PC-9 (cell line): ENCODE measurements around the gene SHISA5. TPM values are rescaled to one million over a fixed set of nuclear protein-coding genes. Genes with fewer than 3 reads are reported as not detected.
A peak's percentile ranks its signal among the peaks of the same experiment; 100 is the strongest.

Experiments
- BruUV-seq: library from RNA; stranded (reverse); fragments of 400-500 nt; replicated peaks from 2 replicates; lab custom pipeline; 2021; lab: Mats Ljungman, UMichigan
- CTCF ChIA-PET: fragments of 300-600 bp; sonication (Branson Sonifier 250); formaldehyde crosslinking; loops from one replicate; lab custom pipeline; 2022; ENCODE audit warnings: antibody characterized with exemption; lab: Charles Lee
- POLR2A ChIA-PET: fragments of 300-600 bp; sonication (Branson Sonifier 250); formaldehyde crosslinking; loops from one replicate; lab custom pipeline; 2022; ENCODE audit warnings: antibody characterized with exemption; ENCODE audit not compliant: unreplicated experiment; lab: Charles Lee
- DNase-seq, 2 experiments: peaks; one replicate each; pipeline versions ENCODE4 v3.0.0 to v3.0.0-alpha.2; 2015 to 2022; ENCODE audit warnings: mixed read lengths in 1 of 2
- H2AFZ ChIP-seq: fragments of 200-600 bp; sonication (generic); 2 replicates; pipeline ENCODE4 v1.8.1; 2017; ENCODE audit warnings: antibody characterized with exemption
- H3F3A ChIP-seq: fragments of 200-600 bp; sonication (generic); 2 replicates; pipeline ENCODE4 v1.8.1; 2017; ENCODE audit warnings: antibody characterized with exemption, mild to moderate bottlenecking, low read depth; ENCODE audit not compliant: insufficient read depth
- H3K27ac ChIP-seq: fragments of 200-600 bp; sonication (generic); 2 replicates; pipeline ENCODE4 v1.6.1; 2016; ENCODE audit warnings: mixed run types
- H3K27me3 ChIP-seq: fragments of 200-600 bp; sonication (generic); 2 replicates; pipeline ENCODE4 v1.6.1; 2016; ENCODE audit warnings: low read depth, mixed run types; ENCODE audit not compliant: insufficient read depth
- H3K36me3 ChIP-seq: fragments of 200-600 bp; sonication (generic); 2 replicates; pipeline ENCODE4 v1.6.1; 2016; ENCODE audit warnings: low read depth, mixed run types
- H3K4me1 ChIP-seq: fragments of 200-600 bp; sonication (generic); replicated peaks from 2 replicates; pipeline ENCODE4 v1.6.1; 2016; ENCODE audit warnings: mixed run types; ENCODE audit not compliant: insufficient read depth
- H3K4me2 ChIP-seq: fragments of 200-600 bp; sonication (generic); 2 replicates; pipeline ENCODE4 v1.6.1; 2017; ENCODE audit warnings: mixed run types
- H3K4me3 ChIP-seq: fragments of 200-600 bp; sonication (generic); 2 replicates; pipeline ENCODE4 v1.6.1; 2016; ENCODE audit warnings: mixed run types
- H3K79me2 ChIP-seq: fragments of 200-600 bp; sonication (generic); 2 replicates; pipeline ENCODE4 v1.6.1; 2017; ENCODE audit warnings: low read depth, mixed run types
- H3K9me2 ChIP-seq: fragments of 200-600 bp; sonication (generic); 2 replicates; pipeline ENCODE4 v1.8.1; 2017; ENCODE audit warnings: mild to moderate bottlenecking; ENCODE audit not compliant: insufficient read depth
- H3K9me3 ChIP-seq: fragments of 200-600 bp; sonication (generic); 2 replicates; pipeline ENCODE4 v1.8.1; 2016; ENCODE audit warnings: low read depth; ENCODE audit not compliant: insufficient read depth
- H4K20me1 ChIP-seq: fragments of 200-600 bp; sonication (generic); 2 replicates; pipeline ENCODE4 v1.8.1; 2017; ENCODE audit not compliant: insufficient read depth
- CTCF ChIP-seq: fragments of 200-600 bp; sonication (generic); conservative IDR thresholded peaks from 2 replicates; pipeline ENCODE4 v1.6.1; 2017; ENCODE audit warnings: mixed run types, antibody characterized with exemption, mild to moderate bottlenecking, moderate library complexity
- EZH2 ChIP-seq: fragments of 200-600 bp; sonication (generic); IDR thresholded peaks from 2 replicates; pipeline ENCODE4 v1.8.0; 2017; ENCODE audit warnings: antibody characterized with exemption, low read depth
- intact Hi-C: fragments of 100-400 bp; cut with micrococcal nuclease; formaldehyde crosslinking; loops from one replicate; pipeline ENCODE4 v1.10.0; 2022; ENCODE audit not compliant: unreplicated experiment
- total RNA-seq: library from RNA; stranded (reverse); gene quantifications from 2 replicates; pipeline ENCODE4 v1.2.3, GENCODE V29; 2021

Gene SHISA5
- total RNA-seq, 1 experiment from 2014 or later, result 133 TPM

- ChIA-PET CTCF (no interaction called here), POLR2A (interaction anchor here (0.6 kb wide), 3 partner anchors 61 to 226 kb away, joined by 4 to 8 read pairs (median 6); no protein-coding TSS in a partner anchor)
- Histone ChIP-seq H3K27ac (0 out of 2 replicates have a peak overlapping the region, but pooled peaks have one; percentile 6), H3K9me3 (no peaks in the 10 kb centered on the region), H4K20me1 (no peaks in the 10 kb centered on the region), H3K36me3 (no peaks in the 10 kb centered on the region), H3K4me1 (peaks cover 29% of the 10 kb centered on the region), H3K9me2 (no peaks in the 10 kb centered on the region), H2AFZ (no peak overlapping the region), H3K27me3 (no peaks in the 10 kb centered on the region), H3K79me2 (peaks cover 34% of the 10 kb centered on the region), H3K4me3 (no peak overlapping the region), H3F3A (peaks cover 8% of the 10 kb centered on the region; the same call in 1 of the 2 replicates), H3K4me2 (peak overlapping the region; percentile 28; the same call in 1 of the 2 replicates)
- peak in 1 of 2 experiments; percentile 16 for DNase-seq
- intact Hi-C loops, result no loop called here
- no TSS peak for BruUV-seq
- TF ChIP-seq EZH2, result no peak
- no peak for TF ChIP-seq CTCF
Observed at GRCh38 chr3:48470286-48470685, 33.7 kb downstream of the SHISA5 start.

- BruUV-seq, result no TSS peak
- POLR2A ChIA-PET, result interaction anchor here (0.6 kb wide), 1 partner anchor 812 kb away, joined by 10 read pairs; no protein-coding TSS in a partner anchor
- H3K4me3 ChIP-seq, result no peak overlapping the region
- no peak overlapping the region for H3K27ac ChIP-seq
- peaks cover 34% of the 10 kb centered on the region for H3K79me2 ChIP-seq
- DNase-seq, result no peak
- intact Hi-C loops, result loop anchor here (5.0 kb wide), 1 partner anchor 128 kb away; the partner anchor contains the start of gene COL7A1
- H3F3A ChIP-seq, result peaks cover 12% of the 10 kb centered on the region; the same call in 1 of the 2 replicates
- H3K36me3 ChIP-seq, result no peaks in the 10 kb centered on the region
- no peaks in the 10 kb centered on the region for H3K9me2 ChIP-seq
- no peak overlapping the region for H3K4me2 ChIP-seq
- CTCF ChIA-PET, result no interaction called here
- peaks cover 33% of the 10 kb centered on the region for H3K4me1 ChIP-seq
- no peaks in the 10 kb centered on the region for H3K9me3 ChIP-seq
- no peak overlapping the region for H2AFZ ChIP-seq
- no peak for TF ChIP-seq EZH2
- no peak for TF ChIP-seq CTCF
- H4K20me1 ChIP-seq, result no peaks in the 10 kb centered on the region
- H3K27me3 ChIP-seq, result no peaks in the 10 kb centered on the region
Observed at GRCh38 chr3:48469046-48469915, 34.7 kb downstream of the SHISA5 start.

GRCh38 chr3:48468329-48468731, 35.6 kb downstream of the SHISA5 start:
- Histone ChIP-seq H3K4me3 (no peak overlapping the region), H3K9me2 (no peaks in the 10 kb centered on the region), H3F3A (peaks cover 7% of the 10 kb centered on the region; the same call in 1 of the 2 replicates), H4K20me1 (no peaks in the 10 kb centered on the region), H3K79me2 (peaks cover 34% of the 10 kb centered on the region), H3K9me3 (no peaks in the 10 kb centered on the region), H3K27me3 (no peaks in the 10 kb centered on the region), H3K4me1 (peaks cover 28% of the 10 kb centered on the region), H3K27ac (no peak overlapping the region), H3K36me3 (no peaks in the 10 kb centered on the region), H3K4me2 (no peak overlapping the region), H2AFZ (no peak overlapping the region)
- TF ChIP-seq CTCF (no peak), EZH2 (no peak)
- POLR2A ChIA-PET, result no interaction called here
- CTCF ChIA-PET, result no interaction called here
- BruUV-seq, result no TSS peak
- no peak for DNase-seq
- intact Hi-C loops, result loop anchor here (5.0 kb wide), 1 partner anchor 129 kb away; the partner anchor contains the start of gene COL7A1
